NCI-H446 treated with DMSO at 0.1 percent for 48 hours (cell line): Measurements from ENCODE around the gene EIF2D.
"Not testable (repeated sequence)": the region's sequence is repeated elsewhere in the genome, so short reads cannot be mapped to it uniquely, and the experiment has no call there.

Experiments used
- DNase-seq: peaks from one replicate; lab custom pipeline; 2025; lab: John Stamatoyannopoulos, UW

Gene EIF2D

DNA sequence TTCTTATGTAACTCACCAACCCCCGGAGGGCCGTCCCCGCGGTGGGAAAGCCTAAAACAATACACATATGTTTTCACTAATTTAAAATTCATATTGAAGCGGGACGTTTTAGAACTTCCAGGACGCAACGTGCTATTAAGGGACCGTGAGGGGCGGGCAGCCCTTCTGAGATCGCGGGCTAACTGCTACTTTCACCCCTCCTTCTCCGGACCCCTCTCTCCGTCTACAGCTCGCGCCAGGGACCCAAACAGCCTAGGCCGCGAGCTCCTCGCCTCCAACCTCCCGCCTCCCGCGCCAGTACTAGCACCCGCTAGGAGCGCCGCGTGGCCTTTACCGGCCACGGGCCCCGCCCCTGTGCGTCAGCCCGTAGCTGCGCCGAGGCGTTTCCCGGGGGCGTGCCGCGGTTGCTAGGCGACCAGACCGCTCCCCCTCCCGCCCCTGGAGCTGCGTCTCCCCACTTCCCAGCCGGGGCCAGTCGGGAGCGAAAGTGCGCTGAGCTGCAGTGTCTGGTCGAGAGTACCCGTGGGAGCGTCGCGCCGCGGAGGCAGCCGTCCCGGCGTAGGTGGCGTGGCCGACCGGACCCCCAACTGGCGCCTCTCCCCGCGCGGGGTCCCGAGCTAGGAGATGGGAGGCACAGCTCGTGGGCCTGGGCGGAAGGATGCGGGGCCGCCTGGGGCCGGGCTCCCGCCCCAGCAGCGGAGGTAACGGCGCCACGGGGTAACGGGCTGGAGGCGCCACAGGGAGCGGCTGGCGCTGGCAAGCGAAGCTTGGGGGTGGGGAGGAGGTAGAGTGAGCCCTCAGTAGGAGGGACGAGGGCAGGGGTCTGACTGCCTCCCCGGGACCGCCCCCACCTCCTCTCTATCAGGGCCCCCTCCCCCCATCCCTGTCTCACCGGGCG lies 23.1 kb upstream of the EIF2D start, which contains the start of gene DYRK3:
DYRK3 (plus strand) TSS at position 457 of the 898 bp plus-strand sequence; CDS start at position 625, 168 bp downstream.
- peak; percentile 93 for DNase-seq

DNA sequence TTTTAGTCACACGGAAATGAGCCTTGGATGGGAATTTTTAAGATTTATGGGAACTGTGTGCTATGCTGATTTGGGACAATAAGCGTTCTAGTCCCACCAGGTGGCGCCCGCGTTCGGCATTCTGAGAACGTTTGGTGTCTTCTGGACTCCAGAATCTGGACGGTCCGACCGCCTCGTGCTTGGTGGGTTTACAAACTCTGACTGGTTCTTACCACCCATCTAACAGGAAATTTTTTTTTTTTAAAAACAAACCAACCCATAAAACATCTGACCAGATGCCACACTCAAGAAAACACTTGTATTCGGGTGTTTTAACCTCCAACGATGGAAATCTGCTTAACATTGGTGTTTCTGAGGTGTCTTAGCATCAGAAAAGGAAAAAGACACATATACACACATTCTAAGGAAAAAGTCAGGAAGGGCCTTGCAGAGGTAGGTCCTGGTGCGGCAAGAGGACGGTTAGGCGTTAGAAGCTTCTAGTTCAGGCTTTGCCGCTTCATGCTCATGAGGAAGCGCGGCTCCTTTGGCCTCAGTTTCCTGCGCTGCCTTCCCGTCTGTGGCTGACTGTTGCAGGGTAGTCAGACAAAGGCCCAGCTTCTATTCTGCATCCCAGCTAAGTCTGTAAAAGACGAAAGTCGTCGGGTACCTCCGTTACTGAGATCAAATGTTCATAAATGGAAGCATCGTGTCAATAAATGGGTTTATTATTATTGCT lies 22.3 kb upstream of the EIF2D start:
- DNase-seq, result peak; percentile 75

DNA sequence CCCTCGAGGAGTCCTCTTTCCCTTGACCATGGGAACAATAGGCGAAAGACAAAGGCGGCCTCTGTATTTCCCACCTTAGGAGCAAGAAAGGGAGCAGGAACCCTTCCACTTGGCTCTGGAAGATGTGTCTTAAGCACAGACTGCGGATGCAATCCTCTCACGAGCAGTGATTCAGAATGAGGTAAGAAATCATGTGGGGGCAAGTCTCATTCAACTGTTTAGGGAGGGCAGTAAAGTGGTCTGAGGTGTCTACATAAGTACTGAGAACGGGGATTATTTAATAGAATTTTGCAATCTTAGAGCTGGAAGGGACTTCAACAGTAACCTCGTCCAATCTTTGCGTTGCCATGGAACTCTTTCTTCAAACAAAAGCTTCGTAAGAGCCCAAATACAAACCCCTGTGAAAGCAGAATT lies 21.4 kb upstream of the EIF2D start:
- DNase-seq, result no peak

DNA sequence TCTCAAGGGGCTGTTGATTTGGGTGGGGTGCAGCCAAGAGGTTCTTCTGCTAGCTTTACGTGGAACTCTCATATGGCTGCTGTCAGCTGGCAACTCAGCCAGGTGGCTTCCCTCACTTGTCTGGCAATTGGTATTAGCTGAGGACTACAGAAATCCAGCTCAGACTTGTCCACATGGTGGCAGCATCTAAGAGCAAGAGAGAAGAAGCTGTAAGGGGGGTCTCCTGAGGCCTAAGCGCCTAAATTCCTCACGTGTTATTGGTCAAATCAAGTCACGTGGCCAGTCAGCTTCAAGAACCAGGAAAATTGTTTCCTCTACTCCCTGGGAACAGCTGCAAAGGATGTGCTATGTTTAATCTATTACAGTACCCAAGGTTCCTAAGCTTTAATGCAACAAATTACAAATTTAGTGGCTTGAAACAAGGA lies 18.8 kb upstream of the EIF2D start:
- DNase-seq, result peak; percentile 92

DNA sequence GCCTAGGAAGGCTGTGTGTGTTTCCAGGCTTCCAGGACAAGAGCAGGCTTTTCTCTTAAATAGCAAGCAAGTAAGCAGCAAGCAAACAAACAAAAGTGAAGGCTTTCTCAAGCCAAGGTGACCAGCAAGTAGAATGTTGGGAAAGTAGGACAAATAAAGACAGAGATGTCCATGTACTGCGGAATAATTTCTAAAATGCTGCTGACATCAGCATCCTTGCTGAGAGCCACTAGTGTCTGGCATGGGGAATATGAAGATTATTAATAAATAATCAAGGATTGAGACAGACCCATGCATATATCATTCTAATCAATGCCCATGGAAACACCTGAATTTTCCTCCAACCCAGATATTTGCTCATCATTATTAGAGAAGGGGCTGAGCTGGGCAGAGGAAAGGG lies 16.7 kb upstream of the EIF2D start:
- no peak for DNase-seq

DNA sequence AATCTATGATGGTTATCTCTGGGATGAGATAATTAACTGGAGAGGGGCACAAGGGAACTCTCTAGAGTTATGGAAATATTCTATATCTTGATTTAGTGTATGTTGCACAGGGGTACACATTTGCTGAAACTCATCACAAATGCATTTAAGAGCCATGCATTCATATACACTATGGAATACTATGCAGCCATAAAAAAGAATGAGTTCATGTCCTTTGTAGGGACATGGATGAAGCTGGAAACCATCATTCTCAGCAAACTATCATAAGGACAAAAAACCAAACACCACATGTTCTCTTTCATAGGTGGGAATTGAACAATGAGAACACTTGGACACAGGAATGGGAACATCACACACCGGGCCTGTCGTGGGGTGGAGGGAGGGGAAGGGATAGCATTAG lies 14.1 kb upstream of the EIF2D start:
- not testable (repeated sequence) for DNase-seq

DNA sequence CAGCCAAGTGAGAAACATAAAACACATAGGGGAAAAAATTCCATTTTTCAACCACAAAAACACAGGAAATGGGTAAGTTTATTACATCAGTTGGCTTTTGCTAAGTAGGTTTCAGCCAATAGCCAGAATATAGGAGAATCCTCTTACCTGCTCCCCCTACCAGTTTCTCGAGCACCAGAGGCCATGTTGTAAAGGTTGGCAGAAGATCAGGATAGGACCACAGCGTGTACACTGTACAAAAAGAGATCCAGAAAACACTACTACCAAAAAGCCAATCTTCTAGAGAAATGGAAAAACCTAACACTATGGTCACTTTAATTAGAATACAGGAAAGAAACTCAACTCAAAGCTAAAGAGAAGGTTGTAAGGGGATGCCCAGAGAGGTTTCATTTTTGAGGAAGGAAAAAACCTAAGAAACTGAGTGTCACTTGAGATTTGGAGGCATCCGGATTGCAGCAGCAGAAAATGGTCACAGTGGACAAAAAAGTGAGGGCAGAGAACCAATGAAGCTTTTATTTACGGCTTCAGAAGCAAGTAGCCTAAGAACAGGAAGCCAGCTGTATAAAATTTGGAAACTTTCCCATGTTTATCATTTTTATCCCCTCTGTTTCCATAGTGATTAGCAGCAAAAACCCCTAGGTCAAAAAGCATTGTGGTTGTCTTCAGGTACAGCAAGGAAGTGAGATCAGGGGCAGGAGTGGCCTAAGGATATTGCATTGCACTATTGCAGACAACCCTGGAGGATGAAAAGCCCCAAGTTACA lies 2.9 kb downstream of the EIF2D start:
- no peak for DNase-seq

DNA sequence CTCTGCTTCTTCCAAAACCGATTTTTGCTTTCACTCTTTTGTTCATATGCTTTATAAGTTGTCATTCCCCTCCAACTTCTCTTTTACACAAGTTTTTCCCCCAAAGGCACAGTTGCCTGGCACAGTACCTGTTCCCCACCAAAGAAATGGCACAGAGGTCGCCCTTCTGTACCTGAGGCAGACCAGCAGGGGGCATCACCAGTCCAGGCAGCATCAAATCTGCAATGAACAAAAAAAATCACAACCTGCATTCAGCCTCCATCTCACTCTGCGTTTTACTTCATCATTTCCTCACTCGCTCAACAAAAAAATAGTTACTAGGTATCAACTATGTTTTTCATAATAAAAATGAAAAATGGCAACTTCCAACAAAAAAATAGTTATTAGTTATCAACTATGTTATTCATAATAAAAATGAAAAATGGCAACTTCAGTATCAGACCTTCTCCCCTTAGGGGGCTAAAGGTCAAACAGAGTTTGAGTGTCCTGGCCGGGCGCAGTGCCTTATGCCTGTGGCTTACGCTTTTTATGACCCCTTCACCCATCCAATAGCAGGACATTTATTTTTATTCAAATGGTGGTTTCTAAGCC lies 4.1 kb downstream of the EIF2D start:
- no peak for DNase-seq

DNA sequence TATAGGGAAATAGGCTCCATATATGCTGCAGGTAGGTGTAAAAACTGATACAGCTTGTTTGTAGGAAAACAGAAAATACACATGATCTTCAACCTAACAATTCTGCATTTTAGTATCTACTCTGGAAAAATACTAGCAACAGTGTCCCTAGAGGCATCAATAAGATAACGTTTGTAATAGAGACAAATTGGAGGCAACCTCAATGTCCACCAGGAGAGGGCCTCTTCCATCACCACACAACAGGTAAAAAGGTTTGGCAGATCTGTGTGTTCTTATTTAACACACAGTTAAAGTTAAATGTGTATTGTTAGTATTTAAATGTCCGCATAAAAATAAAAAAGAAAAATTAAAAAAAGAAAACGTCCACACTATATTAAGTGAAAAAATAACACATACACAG lies 5.4 kb downstream of the EIF2D start:
- no peak for DNase-seq

DNA sequence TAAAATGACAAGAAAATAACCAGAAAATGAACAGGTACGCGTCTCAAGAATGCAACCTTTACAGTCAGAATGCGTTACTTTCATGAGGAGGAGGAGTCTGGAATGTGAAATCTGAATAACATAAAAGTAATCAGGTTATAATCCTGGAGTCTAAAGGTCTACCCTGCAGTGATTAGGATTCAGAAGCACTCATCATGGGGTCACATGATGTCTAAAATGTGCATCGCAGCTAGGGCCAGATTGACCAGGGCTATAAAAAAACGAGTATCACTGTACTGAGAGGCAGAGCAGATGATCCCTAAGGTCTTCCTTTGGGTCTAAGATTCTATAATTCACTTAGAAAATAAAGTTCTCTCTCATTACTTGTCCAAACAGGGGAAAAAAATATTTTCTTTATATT lies 7.4 kb downstream of the EIF2D start:
- DNase-seq, result no peak

DNA sequence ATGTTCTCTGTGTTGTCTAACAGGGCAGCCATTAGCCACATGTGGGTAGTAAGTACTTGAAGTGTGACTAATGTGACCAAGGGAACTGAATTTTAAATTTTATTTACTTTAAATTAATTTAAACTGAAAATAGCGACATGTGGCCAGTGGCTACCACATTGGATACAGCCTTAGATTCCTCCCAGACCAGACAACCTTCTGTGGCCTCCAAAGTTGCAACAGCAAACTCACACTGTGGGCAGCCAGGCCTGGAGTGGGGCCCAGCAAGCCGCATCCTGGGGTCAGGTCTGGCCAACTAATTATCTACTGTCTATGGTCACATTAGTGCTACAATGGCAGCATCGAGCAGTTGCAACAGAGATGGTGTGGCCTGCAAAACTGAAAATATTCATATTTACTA lies 11.7 kb downstream of the EIF2D start:
- no peak for DNase-seq

DNA sequence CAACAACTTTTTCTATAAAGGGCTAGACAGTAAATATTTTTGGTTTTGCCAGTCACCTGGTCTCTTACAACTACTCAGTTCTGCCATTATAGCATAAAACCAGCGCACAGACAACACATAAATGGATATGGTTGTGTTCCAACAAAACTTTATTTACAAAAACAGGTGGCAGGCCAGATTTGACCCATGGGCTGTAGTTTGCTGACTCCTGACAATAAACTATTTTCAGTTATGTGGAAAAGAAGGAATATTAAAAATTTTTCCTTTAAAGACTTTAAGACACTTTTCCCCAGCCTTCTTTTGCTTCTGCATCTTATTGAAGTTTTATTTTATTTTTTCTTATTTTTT lies 16.0 kb downstream of the EIF2D start:
- no peak for DNase-seq

DNA sequence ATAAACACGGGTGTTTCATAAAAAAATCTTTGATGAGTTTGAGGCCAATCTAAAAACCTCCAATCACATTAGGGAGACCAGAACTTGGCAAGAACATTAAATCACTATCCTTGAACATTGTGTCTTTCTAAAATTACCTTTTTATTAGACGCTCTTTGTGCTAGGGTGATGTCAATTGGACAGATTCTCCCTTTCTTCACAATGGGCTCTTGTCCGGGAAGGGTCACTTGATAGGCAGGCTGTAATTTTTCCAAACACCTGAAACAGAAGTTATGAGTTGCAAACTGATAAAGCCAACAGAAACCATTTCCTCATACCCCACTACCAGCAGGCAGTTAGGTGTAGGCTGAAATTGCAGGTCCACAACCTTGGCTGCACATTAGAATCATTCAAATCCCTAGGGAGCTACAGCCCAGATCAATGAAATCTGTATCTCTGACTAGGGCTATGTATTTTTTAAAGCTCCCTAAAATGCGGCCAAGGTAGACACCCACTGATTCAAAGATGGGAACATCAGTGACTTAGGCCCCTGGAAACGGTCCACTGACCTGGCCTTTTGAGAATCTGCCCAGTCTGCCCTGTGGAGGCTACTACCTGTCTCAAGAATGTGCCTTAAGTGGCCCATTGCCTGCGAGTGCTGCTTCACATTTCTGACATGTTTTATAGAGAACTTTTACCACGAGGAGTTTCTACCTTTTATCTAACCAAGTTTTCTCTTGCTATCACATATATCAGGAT lies 16.5 kb downstream of the EIF2D start:
- no peak for DNase-seq

DNA sequence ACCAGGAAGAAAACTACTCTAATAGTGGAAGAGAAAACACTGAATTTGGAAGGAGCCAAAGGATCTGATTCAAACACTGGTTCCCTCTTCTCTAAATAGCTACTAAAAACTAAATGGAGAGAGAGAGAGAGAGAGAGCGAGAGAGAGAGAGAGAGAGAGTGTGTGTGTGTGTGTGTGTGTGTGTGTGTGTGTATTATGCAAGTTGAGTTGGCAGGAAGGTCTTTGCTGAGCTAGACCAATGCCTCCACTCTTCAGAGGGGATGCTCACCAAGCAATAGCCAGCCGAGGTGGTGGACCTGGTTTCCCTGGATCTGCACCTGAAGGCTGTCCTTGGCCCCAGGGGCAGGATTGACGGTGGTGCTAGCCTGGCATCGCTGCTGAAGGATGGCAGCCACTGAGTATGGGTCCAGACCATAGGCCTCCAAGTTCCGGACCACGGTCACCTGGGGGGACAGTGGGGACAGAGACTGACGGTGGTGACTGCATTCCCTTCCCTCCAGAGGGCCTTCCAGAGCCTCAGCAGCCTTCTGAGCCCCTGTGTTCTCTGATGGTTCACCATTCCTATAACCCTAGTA lies 18.8 kb downstream of the EIF2D start:
- no peak for DNase-seq

DNA sequence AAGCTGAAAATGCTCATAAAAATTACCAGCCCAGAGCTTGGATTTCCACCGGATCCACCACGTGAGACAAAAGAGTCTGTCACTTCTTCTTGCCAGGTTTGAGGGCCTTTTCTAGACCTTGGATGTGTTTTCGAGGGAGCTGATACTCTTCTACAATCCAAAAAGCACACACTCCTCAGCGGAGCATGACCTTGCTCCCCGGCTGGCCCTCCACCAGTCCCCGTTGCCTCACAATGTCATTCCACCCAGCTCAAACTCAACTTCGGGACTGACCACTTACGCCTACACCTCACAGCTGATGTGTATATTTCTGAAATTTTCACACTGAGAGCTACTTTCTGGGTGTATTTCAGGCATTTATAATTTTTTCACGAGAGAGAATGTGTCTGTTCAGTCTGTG lies 20.6 kb downstream of the EIF2D start:
- DNase-seq, result no peak

DNA sequence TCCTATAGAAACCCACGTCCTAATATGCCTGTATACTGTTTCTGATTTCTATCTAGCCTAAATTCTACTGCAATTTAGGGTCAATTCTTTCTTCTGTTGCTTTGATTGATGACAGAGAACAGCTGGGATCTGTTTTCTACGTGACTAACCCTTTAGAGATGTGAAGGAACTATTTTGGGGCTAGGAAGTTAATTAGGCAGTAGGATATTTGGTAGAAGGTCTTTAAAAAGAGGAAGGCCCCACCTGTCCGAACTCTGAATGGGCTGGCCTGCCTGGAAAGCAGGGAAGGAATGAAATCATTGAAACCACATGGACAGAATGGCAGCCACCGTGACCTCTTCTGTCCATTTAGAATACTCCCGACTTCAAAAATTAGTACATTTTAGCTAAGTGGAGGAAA lies 21.0 kb downstream of the EIF2D start:
- no peak for DNase-seq

DNA sequence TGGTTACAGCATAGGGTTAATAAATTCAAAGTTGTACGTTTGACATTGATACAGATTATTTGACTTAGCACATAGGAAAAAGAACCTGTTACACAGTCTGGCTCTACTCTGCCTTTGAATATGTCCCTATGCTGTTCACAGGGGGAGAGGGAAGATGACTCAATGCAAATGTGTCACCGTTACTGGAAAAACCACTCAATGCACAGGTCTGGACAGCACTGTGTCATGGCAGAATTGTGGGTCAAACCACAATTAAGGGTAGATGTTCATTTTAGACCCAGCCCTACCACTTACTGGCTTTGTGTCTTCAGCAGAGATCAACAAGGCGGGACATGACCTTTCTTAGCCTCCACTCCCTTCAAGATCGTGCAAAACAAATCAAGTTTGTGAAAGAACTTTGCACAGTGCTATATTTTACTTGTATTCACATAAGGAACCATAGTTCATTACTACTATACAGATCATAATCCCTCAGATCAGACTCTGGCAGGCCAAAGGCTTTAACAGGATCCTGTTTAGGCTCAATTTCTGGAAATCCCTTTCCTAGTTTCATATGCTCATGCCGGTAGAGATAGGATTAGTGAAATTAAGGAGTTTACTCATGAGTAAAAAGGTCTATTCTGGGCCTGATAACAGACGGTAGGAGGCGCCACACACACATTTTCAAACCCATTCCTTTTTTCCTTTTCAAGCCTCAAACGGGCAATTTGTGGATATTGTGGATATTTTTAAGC lies 22.1 kb downstream of the EIF2D start:
- no peak for DNase-seq

DNA sequence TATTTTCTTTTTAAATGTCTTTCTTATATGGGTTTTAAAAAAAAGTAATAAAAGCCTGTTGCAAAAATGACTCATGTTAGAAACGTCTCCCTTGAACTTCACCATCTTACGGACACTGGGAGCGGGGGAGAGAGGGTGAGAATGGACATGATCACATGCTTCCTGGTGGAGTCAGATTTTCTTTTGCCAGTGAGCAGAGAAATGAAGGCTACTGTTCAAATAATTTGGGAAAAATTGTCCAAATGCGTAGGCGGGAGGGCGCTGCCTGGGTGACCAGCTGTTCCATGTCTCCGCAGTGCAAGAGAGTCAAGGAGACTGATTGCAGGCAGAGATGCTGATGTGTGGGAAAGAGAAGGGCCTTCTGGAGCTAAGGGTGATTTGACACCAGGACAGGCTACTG lies 23.1 kb downstream of the EIF2D start:
- DNase-seq, result no peak

DNA sequence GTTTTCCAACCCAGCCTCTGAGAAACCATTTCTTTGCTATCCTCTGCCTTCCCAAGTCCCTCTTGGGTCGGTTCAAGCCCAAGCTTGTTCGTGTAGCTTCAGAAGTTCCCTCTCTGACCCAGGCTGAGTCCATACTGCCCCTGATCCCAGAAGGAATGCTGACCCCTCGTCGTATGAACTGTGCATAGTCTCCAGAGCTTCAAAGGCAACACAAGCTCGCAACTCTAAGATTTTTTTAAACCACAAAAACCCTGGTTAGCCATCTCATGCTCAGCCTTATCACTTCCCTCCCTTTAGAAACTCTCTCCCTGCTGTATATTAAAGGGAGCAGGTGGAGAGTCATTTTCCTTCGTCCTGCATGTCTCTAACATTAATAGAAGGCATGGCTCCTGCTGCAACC lies 23.8 kb downstream of the EIF2D start:
- DNase-seq, result no peak

DNA sequence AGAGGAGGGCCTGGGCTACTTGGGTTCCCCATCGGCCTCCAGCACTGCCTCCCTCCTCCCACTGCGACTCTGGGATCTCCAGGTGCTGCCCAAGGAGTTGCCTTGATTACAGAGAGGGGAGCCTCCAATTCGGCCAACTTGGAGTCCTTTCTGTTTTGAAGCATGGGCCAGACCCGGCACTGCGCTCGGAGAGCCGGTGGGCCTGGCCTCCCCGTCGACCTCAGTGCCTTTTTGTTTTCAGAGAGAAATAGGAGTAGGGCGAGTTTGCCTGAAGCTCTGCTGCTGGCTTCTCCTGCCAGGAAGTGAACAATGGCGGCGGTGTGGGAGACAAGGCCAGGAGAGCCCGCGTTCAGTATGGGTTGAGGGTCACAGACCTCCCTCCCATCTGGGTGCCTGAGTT lies 24.4 kb downstream of the EIF2D start:
- no peak for DNase-seq
